Fibroblast of lung (primary cell): ENCODE results near the gene AANAT. TPM values are rescaled to one million over a fixed set of nuclear protein-coding genes. Genes with fewer than 3 reads are reported as not detected.

ENCODE experiments used
- DNase-seq, 2 donors: peaks; one replicate each; pipeline versions ENCODE4 v3.0.0 to v3.0.0-alpha.2; 2010; ENCODE audit warnings: low read depth in 2 of 2
- H2AFZ ChIP-seq: 2 replicates; pipeline ENCODE4 v1.5.1; 2012; ENCODE audit warnings: low read length, control low read depth, inconsistent platforms
- H3K27ac ChIP-seq: 2 replicates; pipeline ENCODE4 v1.5.1; 2011; ENCODE audit warnings: low read length, control low read depth; ENCODE audit not compliant: insufficient read depth
- H3K27me3 ChIP-seq: 2 replicates; pipeline ENCODE4 v1.5.1; 2011; ENCODE audit warnings: mild to moderate bottlenecking, low read length; ENCODE audit not compliant: control insufficient read depth, insufficient read depth
- H3K36me3 ChIP-seq: 2 replicates; pipeline ENCODE4 v1.5.1; 2011; ENCODE audit warnings: low read length; ENCODE audit not compliant: control insufficient read depth, insufficient read depth
- H3K4me1 ChIP-seq: 2 replicates; pipeline ENCODE4 v1.5.1; 2011; ENCODE audit warnings: low read length; ENCODE audit not compliant: control insufficient read depth, insufficient read depth; ENCODE audit errors: extremely low read depth
- H3K4me2 ChIP-seq: 2 replicates; pipeline ENCODE4 v1.5.1; 2011; ENCODE audit warnings: low read length, control low read depth; ENCODE audit not compliant: insufficient read depth; ENCODE audit errors: extremely low read depth
- H3K4me3 ChIP-seq, 4 experiments: fragments of 200-600 bp in 1 of 4; sonication (generic) in 1 of 4; replicated peaks in 1 of 4; 2 replicates each; pipeline ENCODE4 v1.5.1; 2011 to 2016; ENCODE audit warnings: low read length in 4 of 4, low read depth in 3 of 4, mild to moderate bottlenecking in 3 of 4, control low read depth in 2 of 4, inconsistent platforms in 1 of 4, mixed read lengths in 1 of 4; ENCODE audit not compliant: insufficient read depth in 1 of 4; ENCODE audit errors: control extremely low read depth in 1 of 4
- H3K79me2 ChIP-seq: 2 replicates; pipeline ENCODE4 v1.5.1; 2012; ENCODE audit warnings: mild to moderate bottlenecking, low read length, inconsistent platforms; ENCODE audit not compliant: control insufficient read depth, insufficient read depth
- H3K9ac ChIP-seq: 2 replicates; pipeline ENCODE4 v1.5.1; 2011; ENCODE audit warnings: mild to moderate bottlenecking, low read length, control low read depth; ENCODE audit not compliant: insufficient read depth
- H3K9me3 ChIP-seq: 2 replicates; pipeline ENCODE4 v1.5.1; 2012; ENCODE audit warnings: low read depth, low read length; ENCODE audit not compliant: control insufficient read depth, insufficient read depth
- H4K20me1 ChIP-seq: 2 replicates; pipeline ENCODE4 v1.5.1; 2011; ENCODE audit warnings: low read length; ENCODE audit not compliant: control insufficient read depth, insufficient read depth; ENCODE audit errors: extremely low read depth
- EZH2 ChIP-seq: IDR thresholded peaks from 2 replicates; pipeline ENCODE4 v1.5.1; 2012; ENCODE audit warnings: low read length, control low read depth, mild to moderate bottlenecking; ENCODE audit errors: missing control alignments
- polyA plus RNA-seq, 2 donors: library from polyadenylated mRNA; depleted of rRNA in 1 of 2; stranded (reverse) in 1 of 2; unstranded in 1 of 2; fragments of >200 nt; gene quantifications; 2 replicates each; pipeline ENCODE4 v1.2.1, GENCODE V29; 2011 to 2012; ENCODE audit warnings: missing spikeins in 1 of 2
- total RNA-seq: library from RNA; depleted of rRNA; stranded (reverse); fragments of >200 nt; gene quantifications from 2 replicates; pipeline ENCODE4 v1.2.1, GENCODE V29; 2014
- TF ChIP-seq, protein P1 (sequence below), 2 donors: IDR thresholded peaks in 1 of 2; conservative IDR thresholded peaks in 1 of 2; 1 replicate in 1 of 2; 2 replicates in 1 of 2; pipeline ENCODE4 v1.5.1; 2011 to 2012; ENCODE audit warnings: low read length in 2 of 2, control low read depth in 1 of 2, inconsistent platforms in 1 of 2, low read depth in 1 of 2, mild to moderate bottlenecking in 1 of 2

Gene AANAT
- total and polyA plus RNA-seq, 2 donors (not counting 1 experiment from before 2014, with no cell fraction given): not detected

DNA sequence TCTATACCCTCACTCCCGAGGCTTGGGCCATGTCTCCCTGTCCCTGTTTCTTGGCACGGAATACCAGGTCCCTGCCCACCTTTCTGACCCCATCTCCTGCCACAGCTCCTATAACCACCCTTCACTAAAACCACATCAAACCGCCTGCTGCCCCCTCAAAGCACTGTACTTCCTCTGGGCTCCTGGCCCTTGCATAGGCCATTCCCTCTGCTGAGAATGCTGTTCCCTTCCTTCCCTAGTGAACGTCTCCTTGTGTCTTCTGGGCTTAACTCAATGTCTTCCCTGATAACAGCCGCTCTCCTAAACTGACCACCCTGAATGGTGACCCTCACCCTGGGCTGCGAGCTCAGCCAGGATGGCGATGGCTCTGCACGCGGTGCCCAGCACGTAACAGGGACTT, 10.7 kb downstream of the AANAT start:
- Histone ChIP-seq H3K79me2 (no peaks in the 10 kb centered on the region), H3K27me3 (no peaks in the 10 kb centered on the region), H3K4me3 (no peak overlapping the region), H3K36me3 (no peaks in the 10 kb centered on the region), H2AFZ (no peak overlapping the region), H3K4me2 (no peak overlapping the region), H3K9me3 (no peaks in the 10 kb centered on the region), H3K4me1 (no peaks in the 10 kb centered on the region), H3K27ac (no peak overlapping the region), H3K9ac (no peak overlapping the region), H4K20me1 (no peaks in the 10 kb centered on the region)
- TF ChIP-seq EZH2: no peak
- TF ChIP-seq, protein P1, sequence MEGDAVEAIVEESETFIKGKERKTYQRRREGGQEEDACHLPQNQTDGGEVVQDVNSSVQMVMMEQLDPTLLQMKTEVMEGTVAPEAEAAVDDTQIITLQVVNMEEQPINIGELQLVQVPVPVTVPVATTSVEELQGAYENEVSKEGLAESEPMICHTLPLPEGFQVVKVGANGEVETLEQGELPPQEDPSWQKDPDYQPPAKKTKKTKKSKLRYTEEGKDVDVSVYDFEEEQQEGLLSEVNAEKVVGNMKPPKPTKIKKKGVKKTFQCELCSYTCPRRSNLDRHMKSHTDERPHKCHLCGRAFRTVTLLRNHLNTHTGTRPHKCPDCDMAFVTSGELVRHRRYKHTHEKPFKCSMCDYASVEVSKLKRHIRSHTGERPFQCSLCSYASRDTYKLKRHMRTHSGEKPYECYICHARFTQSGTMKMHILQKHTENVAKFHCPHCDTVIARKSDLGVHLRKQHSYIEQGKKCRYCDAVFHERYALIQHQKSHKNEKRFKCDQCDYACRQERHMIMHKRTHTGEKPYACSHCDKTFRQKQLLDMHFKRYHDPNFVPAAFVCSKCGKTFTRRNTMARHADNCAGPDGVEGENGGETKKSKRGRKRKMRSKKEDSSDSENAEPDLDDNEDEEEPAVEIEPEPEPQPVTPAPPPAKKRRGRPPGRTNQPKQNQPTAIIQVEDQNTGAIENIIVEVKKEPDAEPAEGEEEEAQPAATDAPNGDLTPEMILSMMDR (conservative IDR thresholded peaks at IDR 0.05 in 1 of 2, IDR thresholded peaks at IDR 0.05 in 1 of 2; ENCODE audit: low read depth in 1 of 2, low read length in 2 of 2): no peak
- no peak for DNase-seq

DNA sequence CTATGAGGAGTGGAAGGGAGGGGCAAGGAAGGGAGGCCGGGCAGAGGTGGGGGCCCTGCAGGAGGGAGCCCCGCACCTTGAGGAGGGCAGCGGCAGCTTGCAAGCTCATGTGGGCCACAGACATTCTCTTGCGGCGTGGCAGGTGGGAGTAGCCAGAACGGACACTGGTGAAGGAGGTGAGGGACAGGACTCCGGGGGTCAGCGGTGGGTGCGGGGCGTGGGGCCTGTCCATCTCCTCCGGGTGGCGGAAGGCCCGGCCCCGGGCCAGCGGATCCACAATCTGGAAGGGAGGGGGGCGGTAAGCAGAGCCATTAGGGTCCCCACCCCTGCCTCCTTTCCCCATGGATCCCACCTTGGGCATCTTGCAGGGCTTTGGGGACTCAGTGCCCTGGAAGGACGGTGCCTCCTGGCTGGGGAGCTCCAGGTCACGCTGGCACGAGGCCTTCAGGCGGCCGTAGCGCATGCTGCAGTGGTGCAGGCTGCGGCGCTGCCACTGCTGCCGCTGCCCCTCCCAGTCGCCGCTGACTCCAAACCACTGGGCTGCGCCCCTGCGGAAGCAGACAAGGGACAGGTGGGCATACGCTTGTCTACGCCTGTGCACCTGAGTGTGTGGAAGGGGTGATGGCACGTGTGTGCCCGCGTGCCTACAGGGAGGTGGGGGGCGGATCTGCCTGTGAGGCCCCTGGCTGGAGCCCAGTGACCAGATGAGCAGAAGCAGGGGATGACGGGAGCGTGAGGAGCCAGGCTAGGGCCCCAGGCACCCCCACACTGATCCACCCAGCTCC, 11.5 kb downstream of the AANAT start:
- Histone ChIP-seq H3K79me2 (no peaks in the 10 kb centered on the region), H3K27ac (no peak overlapping the region), H3K9me3 (no peaks in the 10 kb centered on the region), H3K27me3 (no peaks in the 10 kb centered on the region), H2AFZ (no peak overlapping the region), H3K4me2 (no peak overlapping the region), H4K20me1 (no peaks in the 10 kb centered on the region), H3K36me3 (no peaks in the 10 kb centered on the region), H3K4me3 (no peak overlapping the region), H3K9ac (no peak overlapping the region), H3K4me1 (no peaks in the 10 kb centered on the region)
- no peak for TF ChIP-seq EZH2
- TF ChIP-seq, protein P1 (conservative IDR thresholded peaks at IDR 0.05 in 1 of 2, IDR thresholded peaks at IDR 0.05 in 1 of 2; ENCODE audit: low read depth in 1 of 2, low read length in 2 of 2): no peak
- no peak for DNase-seq

DNA sequence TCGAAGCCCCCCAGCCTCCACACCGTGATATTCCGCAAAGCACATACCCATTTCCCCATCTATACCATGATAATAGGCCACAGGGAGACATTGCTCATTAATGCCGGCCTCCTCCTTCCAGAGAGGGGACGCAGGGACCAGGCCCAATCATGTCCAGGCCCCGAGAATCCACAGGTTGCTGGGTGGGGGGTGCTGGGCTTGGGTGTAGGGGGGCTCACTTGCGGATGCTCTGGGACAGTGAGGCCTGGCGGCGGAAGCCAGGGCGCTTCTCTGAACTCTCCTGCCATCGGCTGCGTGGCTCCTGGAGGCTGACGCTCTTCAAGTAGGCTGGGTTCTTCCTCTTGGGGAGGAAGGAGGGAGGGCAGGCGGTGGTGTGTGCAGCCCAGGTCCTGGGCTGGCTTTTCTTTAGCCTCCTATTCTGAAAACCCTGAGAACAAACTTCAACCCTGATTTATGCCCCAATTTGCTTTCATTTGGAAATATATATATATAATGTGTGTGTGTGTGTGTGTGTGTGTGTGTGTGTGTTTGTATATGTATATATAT, 12.2 kb downstream of the AANAT start:
- no peaks in the 10 kb centered on the region for H3K27me3 ChIP-seq
- no peaks in the 10 kb centered on the region for H3K79me2 ChIP-seq
- TF ChIP-seq, protein P1 (conservative IDR thresholded peaks at IDR 0.05 in 1 of 2, IDR thresholded peaks at IDR 0.05 in 1 of 2; ENCODE audit: low read depth in 1 of 2, low read length in 2 of 2): no peak
- no peak for TF ChIP-seq EZH2

More for the DNA sequence above, 12.2 kb downstream of the AANAT start:
- no peaks in the 10 kb centered on the region for H3K4me1 ChIP-seq
- no peak overlapping the region for H3K9ac ChIP-seq
- H3K36me3 ChIP-seq: no peaks in the 10 kb centered on the region
- no peak overlapping the region for H2AFZ ChIP-seq
- no peak overlapping the region for H3K4me3 ChIP-seq
- no peaks in the 10 kb centered on the region for H4K20me1 ChIP-seq
- H3K4me2 ChIP-seq: no peak overlapping the region
- H3K27ac ChIP-seq: no peak overlapping the region
- DNase-seq: no peak
- no peaks in the 10 kb centered on the region for H3K9me3 ChIP-seq
